HG03460 (cell line): ENCODE data around the gene KCNA3.
"Not testable (repeated sequence)": the region's sequence is repeated elsewhere in the genome, so short reads cannot be mapped to it uniquely, and the experiment has no call there.

Experiments used
- ATAC-seq: cut with Tn5 transposase; IDR thresholded peaks from one replicate; pipeline ENCODE4 v1.9.1; 2021; ENCODE audit not compliant: unreplicated experiment

Gene KCNA3

GRCh38 chr1:110680036-110680735 is 5.4 kb upstream of the KCNA3 start:
- ATAC-seq, result no peak

- ATAC-seq, result no peak
Observed at GRCh38 chr1:110677526-110677925, 2.8 kb upstream of the KCNA3 start.

GRCh38 chr1:110676970-110677369 is 2.2 kb upstream of the KCNA3 start:
- no peak for ATAC-seq

GRCh38 chr1:110675060-110675791 is 486 bp upstream of the KCNA3 start:
- no peak for ATAC-seq

- no peak for ATAC-seq
Observed at GRCh38 chr1:110673805-110674336, 869 bp downstream of the KCNA3 start.

GRCh38 chr1:110673197-110673701 is 1.5 kb downstream of the KCNA3 start:
- no peak for ATAC-seq

- ATAC-seq, result no peak
Observed at GRCh38 chr1:110672753-110673108, 2.0 kb downstream of the KCNA3 start.

GRCh38 chr1:110672001-110672752 is 2.6 kb downstream of the KCNA3 start:
- ATAC-seq, result no peak

GRCh38 chr1:110671361-110671760 is 3.4 kb downstream of the KCNA3 start:
- ATAC-seq, result no peak

- no peak for ATAC-seq
Observed at GRCh38 chr1:110668549-110668948, 6.2 kb downstream of the KCNA3 start.

- ATAC-seq, result no peak
Observed at GRCh38 chr1:110667776-110668175, 7.0 kb downstream of the KCNA3 start.

- ATAC-seq, result no peak
Observed at GRCh38 chr1:110663241-110663640, 11.5 kb downstream of the KCNA3 start.

- ATAC-seq, result not testable (repeated sequence)
Observed at GRCh38 chr1:110659559-110659958, 15.2 kb downstream of the KCNA3 start.

- no peak for ATAC-seq
Observed at GRCh38 chr1:110657351-110657750, 17.4 kb downstream of the KCNA3 start.

GRCh38 chr1:110650609-110651008 is 24.1 kb downstream of the KCNA3 start:
- no peak for ATAC-seq

- no peak for ATAC-seq
Observed at GRCh38 chr1:110648417-110648816, 26.3 kb downstream of the KCNA3 start.

- no peak for ATAC-seq
Observed at GRCh38 chr1:110647254-110647891, 27.4 kb downstream of the KCNA3 start.

GRCh38 chr1:110645821-110646735 is 28.7 kb downstream of the KCNA3 start:
- ATAC-seq, result no peak

GRCh38 chr1:110645211-110645610 is 29.5 kb downstream of the KCNA3 start:
- ATAC-seq, result no peak
